Measurements from ENCODE around the gene FDX1.

The FDX1 gene

GRCh38 chr11:110465231-110465630 is 35.5 kb downstream of the FDX1 start:
- no peak for DNase-seq (ENCODE audit: low read depth in 2 of 3, low spot score in 2 of 3)

GRCh38 chr11:110467556-110467955 is 37.8 kb downstream of the FDX1 start:
- no peak for DNase-seq (ENCODE audit: low read depth in 2 of 3, low spot score in 2 of 3)

- DNase-seq (ENCODE audit: low read depth in 2 of 3, low spot score in 2 of 3), result no peak
Measured at GRCh38 chr11:110468121-110468520, 38.4 kb downstream of the FDX1 start.

- DNase-seq (ENCODE audit: low read depth in 2 of 3, low spot score in 2 of 3), result no peak
Measured at GRCh38 chr11:110469127-110469526, 39.4 kb downstream of the FDX1 start.

- no peak for DNase-seq (ENCODE audit: low read depth in 2 of 3, low spot score in 2 of 3)
Measured at GRCh38 chr11:110470716-110471115, 41.0 kb downstream of the FDX1 start.

GRCh38 chr11:110471371-110471770 is 41.6 kb downstream of the FDX1 start:
- DNase-seq (ENCODE audit: low read depth in 2 of 3, low spot score in 2 of 3), result no peak

GRCh38 chr11:110472858-110473257 is 43.1 kb downstream of the FDX1 start:
- DNase-seq (ENCODE audit: low read depth in 2 of 3, low spot score in 2 of 3), result no peak

- no peak for DNase-seq (ENCODE audit: low read depth in 2 of 3, low spot score in 2 of 3)
Measured at GRCh38 chr11:110473706-110474105, 44.0 kb downstream of the FDX1 start.

GRCh38 chr11:110474578-110474977 is 44.8 kb downstream of the FDX1 start:
- no peak for DNase-seq (ENCODE audit: low read depth in 2 of 3, low spot score in 2 of 3)

- DNase-seq (ENCODE audit: low read depth in 2 of 3, low spot score in 2 of 3), result no peak
Measured at GRCh38 chr11:110475671-110476070, 45.9 kb downstream of the FDX1 start.

- no peak for DNase-seq (ENCODE audit: low read depth in 2 of 3, low spot score in 2 of 3)
Measured at GRCh38 chr11:110478410-110478809, 48.7 kb downstream of the FDX1 start.

GRCh38 chr11:110479108-110480101 is 49.7 kb downstream of the FDX1 start:
- DNase-seq (ENCODE audit: low read depth in 2 of 3, low spot score in 2 of 3), result no peak

GRCh38 chr11:110481523-110481922 is 51.8 kb downstream of the FDX1 start:
- DNase-seq (ENCODE audit: low read depth in 2 of 3, low spot score in 2 of 3), result no peak

GRCh38 chr11:110486156-110486555 is 56.4 kb downstream of the FDX1 start:
- DNase-seq (ENCODE audit: low read depth in 2 of 3, low spot score in 2 of 3), result no peak

- no peak for DNase-seq (ENCODE audit: low read depth in 2 of 3, low spot score in 2 of 3)
Measured at GRCh38 chr11:110488446-110488845, 58.7 kb downstream of the FDX1 start.

- DNase-seq (ENCODE audit: low read depth in 2 of 3, low spot score in 2 of 3), result no peak
Measured at GRCh38 chr11:110490886-110491285, 61.1 kb downstream of the FDX1 start.

GRCh38 chr11:110491577-110492320 is 62.0 kb downstream of the FDX1 start:
- DNase-seq (ENCODE audit: low read depth in 2 of 3, low spot score in 2 of 3), result no peak

- DNase-seq (ENCODE audit: low read depth in 2 of 3, low spot score in 2 of 3), result no peak
Measured at GRCh38 chr11:110492321-110492685, 62.6 kb downstream of the FDX1 start.

- DNase-seq (ENCODE audit: low read depth in 2 of 3, low spot score in 2 of 3), result no peak
Measured at GRCh38 chr11:110493346-110493745, 63.6 kb downstream of the FDX1 start.

- no peak for DNase-seq (ENCODE audit: low read depth in 2 of 3, low spot score in 2 of 3)
Measured at GRCh38 chr11:110497231-110497978, 67.7 kb downstream of the FDX1 start.

- DNase-seq (ENCODE audit: low read depth in 2 of 3, low spot score in 2 of 3), result no peak
Measured at GRCh38 chr11:110501428-110501827, 71.7 kb downstream of the FDX1 start.
